Measurements from ENCODE around the gene ULK2. TPM values are rescaled to one million over a fixed set of nuclear protein-coding genes. Genes with fewer than 3 reads are reported as not detected.

ULK2 gene
- total RNA-seq, 1 experiment from 2014 or later = 12.7 TPM

DNA sequence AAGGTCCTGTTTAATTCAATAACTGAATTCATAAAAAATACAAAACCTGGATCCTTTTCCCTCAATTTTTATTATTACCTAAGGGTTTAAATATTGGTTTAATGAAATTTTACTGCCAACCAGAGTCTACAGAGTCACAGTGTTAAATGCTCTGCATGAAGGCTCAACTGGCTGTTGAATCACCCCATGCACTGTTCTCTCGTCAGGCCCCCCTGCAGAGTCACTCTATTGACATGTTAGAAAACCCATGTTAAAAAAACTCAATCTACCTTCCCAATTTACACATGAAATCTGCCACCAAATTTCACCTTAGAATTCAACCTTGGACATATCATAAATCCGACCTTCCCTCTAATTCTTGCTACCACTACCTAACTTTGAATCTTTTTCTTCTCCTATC lies 43.3 kb upstream of the ULK2 start (continued):
- TF ChIP-seq, protein P1, sequence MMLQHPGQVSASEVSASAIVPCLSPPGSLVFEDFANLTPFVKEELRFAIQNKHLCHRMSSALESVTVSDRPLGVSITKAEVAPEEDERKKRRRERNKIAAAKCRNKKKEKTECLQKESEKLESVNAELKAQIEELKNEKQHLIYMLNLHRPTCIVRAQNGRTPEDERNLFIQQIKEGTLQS (IDR thresholded peaks at IDR 0.05) = no peak
- TF ChIP-seq CBX3 (IDR thresholded peaks at IDR 0.05; ENCODE audit: low read depth) = no peak
- TF ChIP-seq ZFX (IDR thresholded peaks at IDR 0.05) = no peak
- TF ChIP-seq, protein P2, sequence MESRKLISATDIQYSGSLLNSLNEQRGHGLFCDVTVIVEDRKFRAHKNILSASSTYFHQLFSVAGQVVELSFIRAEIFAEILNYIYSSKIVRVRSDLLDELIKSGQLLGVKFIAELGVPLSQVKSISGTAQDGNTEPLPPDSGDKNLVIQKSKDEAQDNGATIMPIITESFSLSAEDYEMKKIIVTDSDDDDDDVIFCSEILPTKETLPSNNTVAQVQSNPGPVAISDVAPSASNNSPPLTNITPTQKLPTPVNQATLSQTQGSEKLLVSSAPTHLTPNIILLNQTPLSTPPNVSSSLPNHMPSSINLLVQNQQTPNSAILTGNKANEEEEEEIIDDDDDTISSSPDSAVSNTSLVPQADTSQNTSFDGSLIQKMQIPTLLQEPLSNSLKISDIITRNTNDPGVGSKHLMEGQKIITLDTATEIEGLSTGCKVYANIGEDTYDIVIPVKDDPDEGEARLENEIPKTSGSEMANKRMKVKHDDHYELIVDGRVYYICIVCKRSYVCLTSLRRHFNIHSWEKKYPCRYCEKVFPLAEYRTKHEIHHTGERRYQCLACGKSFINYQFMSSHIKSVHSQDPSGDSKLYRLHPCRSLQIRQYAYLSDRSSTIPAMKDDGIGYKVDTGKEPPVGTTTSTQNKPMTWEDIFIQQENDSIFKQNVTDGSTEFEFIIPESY (IDR thresholded peaks at IDR 0.05; ENCODE audit: extremely low read depth, insufficient replicate concordance, low read length) = no peak

DNA sequence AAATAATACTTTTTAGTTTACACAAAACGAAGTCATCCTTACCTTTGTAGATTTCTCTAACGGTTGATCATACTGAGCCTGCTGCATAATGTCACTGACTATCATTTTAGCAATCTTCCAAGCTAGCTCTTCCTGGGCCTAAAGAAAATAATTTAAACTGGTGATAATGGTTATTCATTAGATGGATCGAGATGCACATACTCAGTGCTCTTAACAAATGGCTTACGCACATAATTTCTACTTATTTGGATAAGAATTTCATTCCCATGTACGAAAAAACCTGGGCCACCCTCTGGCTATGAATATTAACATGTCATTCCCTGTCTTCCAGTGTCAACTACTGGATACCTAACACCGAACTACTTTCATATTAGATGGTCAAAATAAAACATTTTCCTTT lies 41.4 kb upstream of the ULK2 start:
- H3K79me2 ChIP-seq (ENCODE audit: insufficient read depth, low read length) = no peaks in the 10 kb centered on the region
- H3K4me1 ChIP-seq (ENCODE audit: control insufficient read depth in 1 of 2, insufficient read depth in 2 of 2, low read length in 2 of 2) = peaks cover 0 to 17% of the 10 kb centered on the region in 2 experiments; a peak in 2 of 4 replicates
- no peaks in the 10 kb centered on the region for H3K9me2 ChIP-seq (ENCODE audit: insufficient read depth)
- no peak overlapping the region for H3K4me2 ChIP-seq (ENCODE audit: low read length)
- no peaks in the 10 kb centered on the region for H3K27me3 ChIP-seq (ENCODE audit: insufficient read depth, low read length)
- no peak for ATAC-seq
- intact Hi-C loops (cut with micrococcal nuclease) = no loop called here
- H3K36me3 ChIP-seq (ENCODE audit: control insufficient read depth in 1 of 2, insufficient read depth in 2 of 2, low read length in 2 of 2) = peaks cover 22 to 30% of the 10 kb centered on the region in 2 experiments
- no peak for DNase-seq (ENCODE audit: low read depth, low spot score)
- H3K4me3 ChIP-seq (replicated peaks in 1 of 2; ENCODE audit: low read depth in 1 of 2, low read length in 2 of 2) = no peak overlapping the region
- no peak overlapping the region for H3K27ac ChIP-seq (ENCODE audit: low read depth, low read length)
- CTCF ChIA-PET = no interaction called here
- no peak overlapping the region for H3K9ac ChIP-seq (ENCODE audit: low read length)
- no peak for TF ChIP-seq JUND (IDR thresholded peaks at IDR 0.05)
- TF ChIP-seq, protein P3, sequence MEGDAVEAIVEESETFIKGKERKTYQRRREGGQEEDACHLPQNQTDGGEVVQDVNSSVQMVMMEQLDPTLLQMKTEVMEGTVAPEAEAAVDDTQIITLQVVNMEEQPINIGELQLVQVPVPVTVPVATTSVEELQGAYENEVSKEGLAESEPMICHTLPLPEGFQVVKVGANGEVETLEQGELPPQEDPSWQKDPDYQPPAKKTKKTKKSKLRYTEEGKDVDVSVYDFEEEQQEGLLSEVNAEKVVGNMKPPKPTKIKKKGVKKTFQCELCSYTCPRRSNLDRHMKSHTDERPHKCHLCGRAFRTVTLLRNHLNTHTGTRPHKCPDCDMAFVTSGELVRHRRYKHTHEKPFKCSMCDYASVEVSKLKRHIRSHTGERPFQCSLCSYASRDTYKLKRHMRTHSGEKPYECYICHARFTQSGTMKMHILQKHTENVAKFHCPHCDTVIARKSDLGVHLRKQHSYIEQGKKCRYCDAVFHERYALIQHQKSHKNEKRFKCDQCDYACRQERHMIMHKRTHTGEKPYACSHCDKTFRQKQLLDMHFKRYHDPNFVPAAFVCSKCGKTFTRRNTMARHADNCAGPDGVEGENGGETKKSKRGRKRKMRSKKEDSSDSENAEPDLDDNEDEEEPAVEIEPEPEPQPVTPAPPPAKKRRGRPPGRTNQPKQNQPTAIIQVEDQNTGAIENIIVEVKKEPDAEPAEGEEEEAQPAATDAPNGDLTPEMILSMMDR (IDR thresholded peaks at IDR 0.05 in 2 of 3, conservative IDR thresholded peaks at IDR 0.05 in 1 of 3; ENCODE audit: borderline replicate concordance in 1 of 3, insufficient read depth in 1 of 3, low read depth in 2 of 3, low read length in 2 of 3) = no peak
- TF ChIP-seq, protein P4, sequence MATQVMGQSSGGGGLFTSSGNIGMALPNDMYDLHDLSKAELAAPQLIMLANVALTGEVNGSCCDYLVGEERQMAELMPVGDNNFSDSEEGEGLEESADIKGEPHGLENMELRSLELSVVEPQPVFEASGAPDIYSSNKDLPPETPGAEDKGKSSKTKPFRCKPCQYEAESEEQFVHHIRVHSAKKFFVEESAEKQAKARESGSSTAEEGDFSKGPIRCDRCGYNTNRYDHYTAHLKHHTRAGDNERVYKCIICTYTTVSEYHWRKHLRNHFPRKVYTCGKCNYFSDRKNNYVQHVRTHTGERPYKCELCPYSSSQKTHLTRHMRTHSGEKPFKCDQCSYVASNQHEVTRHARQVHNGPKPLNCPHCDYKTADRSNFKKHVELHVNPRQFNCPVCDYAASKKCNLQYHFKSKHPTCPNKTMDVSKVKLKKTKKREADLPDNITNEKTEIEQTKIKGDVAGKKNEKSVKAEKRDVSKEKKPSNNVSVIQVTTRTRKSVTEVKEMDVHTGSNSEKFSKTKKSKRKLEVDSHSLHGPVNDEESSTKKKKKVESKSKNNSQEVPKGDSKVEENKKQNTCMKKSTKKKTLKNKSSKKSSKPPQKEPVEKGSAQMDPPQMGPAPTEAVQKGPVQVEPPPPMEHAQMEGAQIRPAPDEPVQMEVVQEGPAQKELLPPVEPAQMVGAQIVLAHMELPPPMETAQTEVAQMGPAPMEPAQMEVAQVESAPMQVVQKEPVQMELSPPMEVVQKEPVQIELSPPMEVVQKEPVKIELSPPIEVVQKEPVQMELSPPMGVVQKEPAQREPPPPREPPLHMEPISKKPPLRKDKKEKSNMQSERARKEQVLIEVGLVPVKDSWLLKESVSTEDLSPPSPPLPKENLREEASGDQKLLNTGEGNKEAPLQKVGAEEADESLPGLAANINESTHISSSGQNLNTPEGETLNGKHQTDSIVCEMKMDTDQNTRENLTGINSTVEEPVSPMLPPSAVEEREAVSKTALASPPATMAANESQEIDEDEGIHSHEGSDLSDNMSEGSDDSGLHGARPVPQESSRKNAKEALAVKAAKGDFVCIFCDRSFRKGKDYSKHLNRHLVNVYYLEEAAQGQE (IDR thresholded peaks at IDR 0.05; ENCODE audit: low read depth) = no peak
- RAD21 ChIA-PET (ENCODE audit: low non-redundant PET in 1 of 2, low total read pairs in 2 of 2, uncharacterized antibody in 2 of 2, unreplicated experiment in 2 of 2) = no interaction called here
- no peak overlapping the region for H2AFZ ChIP-seq (ENCODE audit: low read depth, low read length, poor library complexity, severe bottlenecking)
- BruUV-seq (replicated peaks) = no TSS peak
- no peaks in the 10 kb centered on the region for H3K9me3 ChIP-seq (ENCODE audit: control insufficient read depth in 1 of 2, insufficient read depth in 1 of 2, low read depth in 1 of 2, low read length in 2 of 2)
- no peaks in the 10 kb centered on the region for H4K20me1 ChIP-seq (ENCODE audit: insufficient read depth)
- POLR2A ChIA-PET = no interaction called here
